PC-3 (cell line): ENCODE results near the gene PBX3.

Source experiments
- CTCF ChIP-seq: fragments of 300-600 bp; sonication (generic); conservative IDR thresholded peaks from 2 replicates; pipeline ENCODE4 v1.5.1; 2017; ENCODE audit warnings: antibody characterized with exemption, low read depth, mild to moderate bottlenecking, low read length
- EZH2 ChIP-seq: fragments of 300-600 bp; sonication (generic); IDR thresholded peaks from one replicate; pipeline ENCODE4 v1.6.1; 2017; ENCODE audit warnings: antibody characterized with exemption, mild to moderate bottlenecking, low read length; ENCODE audit not compliant: unreplicated experiment
- EZH2phosphoT487 ChIP-seq: fragments of 300-600 bp; sonication (generic); IDR thresholded peaks from 2 replicates; pipeline ENCODE4 v1.6.1; 2018; ENCODE audit warnings: mild to moderate bottlenecking, antibody characterized with exemption, low read length, borderline replicate concordance

- TF ChIP-seq CTCF, result no peak
- no peak for TF ChIP-seq EZH2phosphoT487
- no peak for TF ChIP-seq EZH2
Observed at GRCh38 chr9:125749951-125750626, 2.9 kb downstream of the PBX3 start.
